Activated CD4-positive, alpha-beta T cell treated with anti-CD3 and anti-CD28 coated beads, Interleukin-2, amount 10 ng/mL, durations not matched to agents 24 days and 14 days (primary cell): Measurements from ENCODE around the gene AEN. TPM values are rescaled to one million over a fixed set of nuclear protein-coding genes. Genes with fewer than 3 reads are reported as not detected.

Source experiments
- DNase-seq: peaks from one replicate; pipeline ENCODE4 v3.0.0; 2022
- H3K27ac Mint-ChIP-seq: one replicate; pipeline ENCODE4 v1.8.0; 2022; ENCODE audit warnings: mild to moderate bottlenecking, mixed read lengths
- H3K27me3 Mint-ChIP-seq: one replicate; pipeline ENCODE4 v1.8.0; 2022; ENCODE audit warnings: mixed read lengths
- H3K36me3 Mint-ChIP-seq: one replicate; pipeline ENCODE4 v1.8.0; 2022; ENCODE audit warnings: low read depth, mild to moderate bottlenecking, mixed read lengths
- H3K4me1 Mint-ChIP-seq: one replicate; pipeline ENCODE4 v1.8.0; 2021; ENCODE audit warnings: mixed read lengths
- H3K4me3 Mint-ChIP-seq: one replicate; pipeline ENCODE4 v1.8.0; 2022; ENCODE audit warnings: mild to moderate bottlenecking, moderate library complexity, mixed read lengths
- H3K9me3 Mint-ChIP-seq: one replicate; pipeline ENCODE4 v1.8.0; 2021; ENCODE audit warnings: mixed read lengths
- intact Hi-C: fragments of 100-400 bp; cut with micrococcal nuclease; formaldehyde crosslinking; loops from one replicate; pipeline ENCODE4 v1.15.1; 2023
- total RNA-seq: library from RNA; stranded (reverse); gene quantifications from 2 replicates; pipeline ENCODE4 v1.2.3, GENCODE V29; 2022

The AEN gene
- total RNA-seq, 1 donor from 2014 or later = 72.4 TPM

- Mint-ChIP-seq H3K27me3 (peaks cover 79% of the 10 kb centered on the region), H3K27ac (no peak overlapping the region), H3K36me3 (peaks cover 2% of the 10 kb centered on the region), H3K4me1 (peaks cover 5% of the 10 kb centered on the region), H3K4me3 (no peak overlapping the region), H3K9me3 (no peaks in the 10 kb centered on the region)
- intact Hi-C loops = no loop called here
- DNase-seq = no peak
Observed at GRCh38 chr15:88606070-88606794, 14.9 kb upstream of the AEN start.

GRCh38 chr15:88607951-88608350 is 13.2 kb upstream of the AEN start:
- Mint-ChIP-seq H3K4me3 (no peak overlapping the region), H3K9me3 (no peaks in the 10 kb centered on the region), H3K27ac (no peak overlapping the region), H3K27me3 (peaks cover 83% of the 10 kb centered on the region), H3K4me1 (peaks cover 5% of the 10 kb centered on the region), H3K36me3 (peaks cover under 1% of the 10 kb centered on the region)
- DNase-seq = no peak
- intact Hi-C loops = no loop called here

- Mint-ChIP-seq H3K27me3 (peaks cover 82% of the 10 kb centered on the region), H3K4me3 (no peak overlapping the region), H3K4me1 (peaks cover 5% of the 10 kb centered on the region), H3K9me3 (no peaks in the 10 kb centered on the region), H3K27ac (no peak overlapping the region), H3K36me3 (no peaks in the 10 kb centered on the region)
- peak; percentile 30 for DNase-seq
- intact Hi-C loops = no loop called here
Observed at GRCh38 chr15:88608607-88609181, 12.4 kb upstream of the AEN start.

- Mint-ChIP-seq H3K4me3 (no peak overlapping the region), H3K9me3 (no peaks in the 10 kb centered on the region)
- intact Hi-C loops = no loop called here
Observed at GRCh38 chr15:88609344-88610090, 11.6 kb upstream of the AEN start.

DNA sequence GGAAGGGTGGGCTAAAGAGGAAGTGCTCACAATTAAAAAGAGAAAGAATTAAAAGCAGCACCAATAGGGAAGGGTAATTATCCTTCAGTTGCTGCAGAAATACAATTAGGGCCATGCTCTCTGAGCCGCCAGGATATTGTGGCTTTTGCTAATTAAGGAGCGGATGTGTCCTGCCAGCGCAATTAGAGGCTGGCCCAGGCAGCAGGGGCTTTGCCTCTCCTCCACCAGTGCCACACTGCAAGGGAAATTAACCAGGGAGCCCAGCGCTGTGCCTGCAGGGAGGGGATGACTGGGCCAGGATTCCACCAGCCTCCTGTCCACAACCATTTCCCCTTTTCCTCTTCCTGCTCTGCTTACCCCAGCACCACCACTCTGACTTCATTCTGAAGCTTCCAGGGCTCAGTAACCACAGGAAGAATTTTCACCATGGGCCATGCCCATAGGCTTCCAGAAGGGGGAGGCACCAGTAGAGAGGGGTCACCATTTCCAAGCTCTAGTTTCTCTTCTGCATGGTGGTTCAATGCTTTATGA is 10.4 kb upstream of the AEN start:
- no peaks in the 10 kb centered on the region for H3K9me3 Mint-ChIP-seq

More at GRCh38 chr15:88609344-88610090, 11.6 kb upstream of the AEN start:
- Mint-ChIP-seq H3K4me1 (peaks cover 5% of the 10 kb centered on the region), H3K27ac (no peak overlapping the region), H3K36me3 (no peaks in the 10 kb centered on the region), H3K27me3 (peaks cover 75% of the 10 kb centered on the region)
- peak; percentile 51 for DNase-seq

DNA sequence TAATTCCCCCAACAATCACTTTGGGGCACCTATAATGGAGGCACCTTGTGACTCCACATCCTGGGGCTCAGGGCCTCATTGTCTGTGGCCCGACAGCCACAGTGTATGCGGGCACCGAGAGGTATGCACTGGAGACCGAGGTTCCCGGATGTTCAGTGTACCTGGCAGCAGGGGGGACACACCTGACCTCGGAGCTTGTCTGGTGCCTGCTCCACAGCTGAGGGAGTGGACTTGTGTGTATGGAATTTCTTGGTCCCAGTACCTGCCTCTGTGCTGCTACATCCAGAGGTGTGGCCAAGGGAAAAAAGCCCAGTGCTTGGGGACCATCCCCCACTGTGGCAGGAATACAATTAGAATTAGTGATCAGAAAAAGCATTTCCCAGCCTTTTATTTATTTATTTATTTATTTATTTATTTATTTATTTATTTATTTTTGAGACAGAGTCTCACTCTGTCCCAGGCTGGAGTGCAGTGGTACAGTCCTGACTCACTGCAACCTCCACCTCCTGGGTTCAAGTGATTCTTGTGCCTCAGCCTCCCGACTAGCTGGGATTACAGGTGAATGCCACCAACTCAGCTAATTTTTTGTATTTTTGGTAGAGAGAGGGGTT is 8.8 kb upstream of the AEN start:
- no peaks in the 10 kb centered on the region for H3K9me3 Mint-ChIP-seq
- peaks cover 53% of the 10 kb centered on the region for H3K27me3 Mint-ChIP-seq
- no peaks in the 10 kb centered on the region for H3K36me3 Mint-ChIP-seq
- peaks cover 3% of the 10 kb centered on the region for H3K4me1 Mint-ChIP-seq
- no peak for DNase-seq
- intact Hi-C loops = no loop called here
- no peak overlapping the region for H3K27ac Mint-ChIP-seq
- no peak overlapping the region for H3K4me3 Mint-ChIP-seq

More for the DNA sequence above, 10.4 kb upstream of the AEN start:
- Mint-ChIP-seq H3K4me1 (peaks cover 4% of the 10 kb centered on the region), H3K36me3 (no peaks in the 10 kb centered on the region), H3K27ac (no peak overlapping the region), H3K4me3 (no peak overlapping the region), H3K27me3 (peaks cover 64% of the 10 kb centered on the region)
- intact Hi-C loops = no loop called here
- DNase-seq = peak; percentile 44

DNA sequence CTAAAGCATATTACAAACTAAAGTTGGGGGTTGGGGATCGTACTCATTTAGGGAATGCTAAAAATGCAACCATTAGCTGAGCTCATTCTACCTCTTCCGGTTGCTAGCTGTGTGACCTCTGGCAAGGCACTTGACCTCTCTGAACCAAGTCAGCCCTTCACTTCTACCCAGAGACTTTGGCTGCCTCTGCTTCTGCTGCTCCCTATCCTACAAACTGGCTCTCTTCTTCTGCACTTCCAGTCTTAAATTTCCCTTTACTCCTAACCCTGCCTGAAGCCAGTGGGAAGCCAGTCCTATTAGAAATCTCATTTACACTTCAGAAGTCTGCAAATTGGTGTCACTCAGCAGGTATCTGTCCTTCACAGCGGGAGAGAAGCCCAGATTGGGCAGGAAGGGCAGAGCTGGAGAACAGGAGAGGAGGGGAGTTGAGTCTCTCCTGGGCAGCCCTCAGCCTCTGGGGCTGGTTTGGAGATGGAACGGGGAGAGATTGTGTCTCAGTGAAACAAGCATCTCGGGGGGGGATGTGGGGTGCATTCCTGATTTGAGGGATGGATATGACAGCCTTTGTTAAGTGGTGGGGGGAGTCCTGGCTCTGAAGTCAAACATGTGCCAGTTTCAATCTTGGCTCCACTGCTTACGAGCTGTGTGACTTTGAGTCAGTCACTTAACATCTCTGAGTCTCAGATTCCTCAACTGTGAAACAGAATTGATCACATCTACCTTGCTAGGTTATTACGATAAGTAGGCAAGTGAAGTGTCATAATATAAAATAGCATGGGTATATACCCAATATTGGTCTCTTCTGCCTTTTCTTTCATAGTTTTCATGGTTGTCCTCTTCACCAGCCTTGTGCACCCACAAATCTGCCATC is 7.8 kb upstream of the AEN start:
- intact Hi-C loops = no loop called here

GRCh38 chr15:88615303-88616107 is 5.6 kb upstream of the AEN start:
- Mint-ChIP-seq H3K4me3 (no peak overlapping the region), H3K9me3 (no peaks in the 10 kb centered on the region), H3K36me3 (no peaks in the 10 kb centered on the region), H3K4me1 (peaks cover 3% of the 10 kb centered on the region), H3K27me3 (peaks cover 23% of the 10 kb centered on the region), H3K27ac (no peak overlapping the region)
- peak; percentile 51 for DNase-seq
- intact Hi-C loops = no loop called here

More for the DNA sequence above, 7.8 kb upstream of the AEN start:
- H3K27ac Mint-ChIP-seq = no peak overlapping the region
- DNase-seq = peak; percentile 40
- peaks cover 44% of the 10 kb centered on the region for H3K27me3 Mint-ChIP-seq
- H3K4me3 Mint-ChIP-seq = no peak overlapping the region
- H3K4me1 Mint-ChIP-seq = peaks cover 3% of the 10 kb centered on the region
- H3K36me3 Mint-ChIP-seq = no peaks in the 10 kb centered on the region
- H3K9me3 Mint-ChIP-seq = no peaks in the 10 kb centered on the region

DNA sequence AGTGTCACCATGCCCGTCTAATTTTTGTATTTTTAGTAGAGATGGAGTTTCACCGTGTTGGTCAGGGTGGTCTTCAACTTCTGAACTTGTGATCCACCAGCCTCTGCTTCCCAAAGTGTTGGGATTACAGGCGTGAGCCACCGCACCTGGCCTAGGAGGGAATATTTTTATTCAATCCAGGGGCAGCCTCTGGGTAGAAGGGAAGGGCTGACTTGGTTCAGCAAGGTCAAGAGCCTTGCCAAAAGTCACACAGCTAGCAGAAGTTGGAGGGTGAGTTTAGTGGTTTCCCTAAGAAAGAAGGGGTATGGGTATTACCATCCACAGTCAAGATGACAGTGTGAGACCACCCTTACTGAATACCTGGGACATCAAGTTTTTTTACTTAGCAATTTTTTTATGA is 4.9 kb upstream of the AEN start:
- no peak overlapping the region for H3K27ac Mint-ChIP-seq
- intact Hi-C loops = no loop called here

GRCh38 chr15:88617031-88617722 is 4.0 kb upstream of the AEN start:
- H3K9me3 Mint-ChIP-seq = no peaks in the 10 kb centered on the region
- peak; percentile 51 for DNase-seq
- H3K4me3 Mint-ChIP-seq = no peak overlapping the region
- no peak overlapping the region for H3K27ac Mint-ChIP-seq
- H3K27me3 Mint-ChIP-seq = peaks cover 12% of the 10 kb centered on the region
- intact Hi-C loops = no loop called here
- peaks cover 7% of the 10 kb centered on the region for H3K36me3 Mint-ChIP-seq
- H3K4me1 Mint-ChIP-seq = peaks cover 11% of the 10 kb centered on the region

More for the DNA sequence above, 4.9 kb upstream of the AEN start:
- Mint-ChIP-seq H3K4me1 (peaks cover 9% of the 10 kb centered on the region), H3K27me3 (peaks cover 20% of the 10 kb centered on the region), H3K36me3 (peaks cover 2% of the 10 kb centered on the region), H3K9me3 (no peaks in the 10 kb centered on the region), H3K4me3 (no peak overlapping the region)
- DNase-seq = peak; percentile 50

GRCh38 chr15:88617790-88618189 is 3.4 kb upstream of the AEN start:
- no peak overlapping the region for H3K27ac Mint-ChIP-seq
- no peaks in the 10 kb centered on the region for H3K9me3 Mint-ChIP-seq
- H3K4me1 Mint-ChIP-seq = peaks cover 17% of the 10 kb centered on the region
- peaks cover 13% of the 10 kb centered on the region for H3K36me3 Mint-ChIP-seq
- intact Hi-C loops = no loop called here
- peak; percentile 37 for DNase-seq
- no peak overlapping the region for H3K4me3 Mint-ChIP-seq
- peaks cover 10% of the 10 kb centered on the region for H3K27me3 Mint-ChIP-seq

- peaks cover 20% of the 10 kb centered on the region for H3K36me3 Mint-ChIP-seq
- peaks cover 26% of the 10 kb centered on the region for H3K4me1 Mint-ChIP-seq
- H3K27me3 Mint-ChIP-seq = peaks cover 3% of the 10 kb centered on the region
- no peak overlapping the region for H3K27ac Mint-ChIP-seq
- intact Hi-C loops = no loop called here
- H3K4me3 Mint-ChIP-seq = no peak overlapping the region
- no peaks in the 10 kb centered on the region for H3K9me3 Mint-ChIP-seq
- no peak for DNase-seq
Observed at GRCh38 chr15:88618686-88619085, 2.5 kb upstream of the AEN start.
